ENCODE results near the gene NADK. TPM values are rescaled to one million over a fixed set of nuclear protein-coding genes. Genes with fewer than 3 reads are reported as not detected.
A peak's percentile ranks its signal among the peaks of the same experiment; 100 is the strongest.

NADK gene
- total RNA-seq, 1 donor from 2014 or later, result 122 TPM

- ATAC-seq (ENCODE audit: low read depth) (no peak), DNase-seq (no peak)
- intact Hi-C loops (cut with micrococcal nuclease), result loop anchor here (1.0 to 10.0 kb wide), 7 partner anchors 19 to 806 kb away; partner anchors contain the start of genes ATAD3A, GNB1 and PRXL2B
- Mint-ChIP-seq H3K4me1 (peaks cover 80% of the 10 kb centered on the region), H3K27me3 (no peaks in the 10 kb centered on the region), H3K27ac (peak overlapping the region; percentile 95), H3K9me3 (no peaks in the 10 kb centered on the region), H3K4me3 (peak overlapping the region; percentile 79), H3K36me3 (ENCODE audit: low read depth) (peaks cover 15% of the 10 kb centered on the region)
- CTCF ChIA-PET, result interaction anchor here (1.6 to 2.8 kb wide), 4 partner anchors 10 to 130 kb away, joined by 4 to 17 read pairs (median 6); no protein-coding TSS in a partner anchor
- TF ChIP-seq, protein P1, sequence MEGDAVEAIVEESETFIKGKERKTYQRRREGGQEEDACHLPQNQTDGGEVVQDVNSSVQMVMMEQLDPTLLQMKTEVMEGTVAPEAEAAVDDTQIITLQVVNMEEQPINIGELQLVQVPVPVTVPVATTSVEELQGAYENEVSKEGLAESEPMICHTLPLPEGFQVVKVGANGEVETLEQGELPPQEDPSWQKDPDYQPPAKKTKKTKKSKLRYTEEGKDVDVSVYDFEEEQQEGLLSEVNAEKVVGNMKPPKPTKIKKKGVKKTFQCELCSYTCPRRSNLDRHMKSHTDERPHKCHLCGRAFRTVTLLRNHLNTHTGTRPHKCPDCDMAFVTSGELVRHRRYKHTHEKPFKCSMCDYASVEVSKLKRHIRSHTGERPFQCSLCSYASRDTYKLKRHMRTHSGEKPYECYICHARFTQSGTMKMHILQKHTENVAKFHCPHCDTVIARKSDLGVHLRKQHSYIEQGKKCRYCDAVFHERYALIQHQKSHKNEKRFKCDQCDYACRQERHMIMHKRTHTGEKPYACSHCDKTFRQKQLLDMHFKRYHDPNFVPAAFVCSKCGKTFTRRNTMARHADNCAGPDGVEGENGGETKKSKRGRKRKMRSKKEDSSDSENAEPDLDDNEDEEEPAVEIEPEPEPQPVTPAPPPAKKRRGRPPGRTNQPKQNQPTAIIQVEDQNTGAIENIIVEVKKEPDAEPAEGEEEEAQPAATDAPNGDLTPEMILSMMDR (IDR thresholded peaks at IDR 0.05), result no peak
- POLR2A ChIA-PET, result interaction anchor here (0.6 to 2.4 kb wide), 20 partner anchors 10 to 164 kb away, joined by 3 to 29 read pairs (median 4); partner anchors contain the start of genes CDK11A and MIB2
These were observed 1.0 kb upstream of the NADK start for GRCh38 chr1:1779320-1779675.

DNA sequence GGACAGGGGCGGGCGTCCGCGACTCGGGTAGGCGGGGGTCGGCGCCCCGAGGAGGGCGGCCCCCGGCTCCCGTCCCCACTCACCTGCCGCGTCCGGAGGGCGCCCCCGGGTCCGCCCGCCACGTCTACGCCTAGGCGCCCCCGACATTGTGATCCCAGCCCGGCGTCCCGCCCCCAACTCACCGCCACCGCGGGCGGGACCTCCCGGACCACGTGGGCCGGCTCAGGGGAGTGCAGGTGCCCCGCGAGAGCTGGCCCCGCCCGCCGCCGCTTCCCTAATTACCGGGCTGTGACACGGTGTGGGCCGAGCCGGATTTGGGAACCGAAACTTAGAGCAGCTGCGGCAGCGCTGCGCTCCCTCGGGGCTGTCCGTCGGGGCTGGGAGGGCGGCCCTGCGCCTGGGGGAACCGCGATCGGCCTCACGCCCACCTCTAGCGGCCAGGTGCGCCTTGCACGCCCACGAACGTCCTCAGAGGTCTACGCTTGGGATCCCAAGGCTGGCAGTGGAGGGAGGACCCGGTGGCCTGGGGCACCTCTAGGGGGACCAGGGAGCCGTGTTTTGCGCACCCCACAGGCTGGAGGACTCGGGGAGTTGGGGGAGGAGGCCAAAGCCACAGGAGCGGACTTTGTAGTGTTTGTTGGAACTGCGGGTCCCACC, 521 bp upstream of the NADK start:
- peak overlapping the region; percentile 79 for H3K4me3 Mint-ChIP-seq
- H3K4me1 Mint-ChIP-seq, result peaks cover 82% of the 10 kb centered on the region
- DNase-seq (peak; percentile 98), ATAC-seq (ENCODE audit: low read depth) (peak; percentile 76)
- peaks cover 15% of the 10 kb centered on the region for H3K36me3 Mint-ChIP-seq (ENCODE audit: low read depth)
- no peaks in the 10 kb centered on the region for H3K27me3 Mint-ChIP-seq
- POLR2A ChIA-PET, result interaction anchor here (0.5 to 2.4 kb wide), 14 partner anchors 10 to 129 kb away, joined by 3 to 29 read pairs (median 4); partner anchors contain the start of gene CDK11A
- H3K27ac Mint-ChIP-seq, result peak overlapping the region; percentile 95
- CTCF ChIA-PET, result interaction anchor here (1.7 to 2.8 kb wide), 3 partner anchors 123 to 130 kb away, joined by 4 to 17 read pairs (median 8); no protein-coding TSS in a partner anchor
- H3K9me3 Mint-ChIP-seq, result no peaks in the 10 kb centered on the region
- TF ChIP-seq, protein P1 (IDR thresholded peaks at IDR 0.05), result no peak
- intact Hi-C loops (cut with micrococcal nuclease), result loop anchor here (1.0 to 10.0 kb wide), 8 partner anchors 20 to 806 kb away; partner anchors contain the start of genes ATAD3A, GNB1 and PRXL2B

DNA sequence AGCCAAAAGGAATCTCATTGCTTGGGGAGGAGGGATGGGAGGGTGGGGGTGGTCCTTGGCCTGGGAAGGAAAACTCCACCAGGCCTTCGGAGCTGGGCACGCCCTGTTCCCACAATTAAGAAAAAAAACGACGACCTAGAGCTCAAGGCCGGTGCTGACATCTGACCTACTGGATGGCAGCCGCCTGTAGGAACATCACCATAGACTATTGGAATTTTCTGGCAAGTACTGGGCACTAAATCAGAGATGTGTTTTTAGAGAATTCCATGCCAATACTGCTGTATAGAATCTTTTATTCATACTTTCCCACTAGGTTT, 729 bp downstream of the NADK start:
- Mint-ChIP-seq H3K27me3 (no peaks in the 10 kb centered on the region), H3K36me3 (ENCODE audit: low read depth) (peaks cover 12% of the 10 kb centered on the region), H3K4me3 (peak overlapping the region; percentile 85), H3K27ac (peak overlapping the region; percentile 86), H3K9me3 (no peaks in the 10 kb centered on the region), H3K4me1 (peaks cover 71% of the 10 kb centered on the region)
- CTCF ChIA-PET, result interaction anchor here (0.8 to 1.5 kb wide), 2 partner anchors 99 to 131 kb away, joined by 4 read pairs; no protein-coding TSS in a partner anchor
- TF ChIP-seq, protein P1 (IDR thresholded peaks at IDR 0.05), result no peak
- intact Hi-C loops (cut with micrococcal nuclease), result loop anchor here (5.0 to 10.0 kb wide), 4 partner anchors 55 to 807 kb away; partner anchors contain the start of genes ATAD3A and PRXL2B
- no peak for ATAC-seq (ENCODE audit: low read depth)
- DNase-seq, result no peak
- POLR2A ChIA-PET, result interaction anchor here (0.6 to 1.3 kb wide), 7 partner anchors 18 to 379 kb away, joined by 3 to 13 read pairs (median 4); partner anchors contain the start of genes ATAD3A and CCNL2

DNA sequence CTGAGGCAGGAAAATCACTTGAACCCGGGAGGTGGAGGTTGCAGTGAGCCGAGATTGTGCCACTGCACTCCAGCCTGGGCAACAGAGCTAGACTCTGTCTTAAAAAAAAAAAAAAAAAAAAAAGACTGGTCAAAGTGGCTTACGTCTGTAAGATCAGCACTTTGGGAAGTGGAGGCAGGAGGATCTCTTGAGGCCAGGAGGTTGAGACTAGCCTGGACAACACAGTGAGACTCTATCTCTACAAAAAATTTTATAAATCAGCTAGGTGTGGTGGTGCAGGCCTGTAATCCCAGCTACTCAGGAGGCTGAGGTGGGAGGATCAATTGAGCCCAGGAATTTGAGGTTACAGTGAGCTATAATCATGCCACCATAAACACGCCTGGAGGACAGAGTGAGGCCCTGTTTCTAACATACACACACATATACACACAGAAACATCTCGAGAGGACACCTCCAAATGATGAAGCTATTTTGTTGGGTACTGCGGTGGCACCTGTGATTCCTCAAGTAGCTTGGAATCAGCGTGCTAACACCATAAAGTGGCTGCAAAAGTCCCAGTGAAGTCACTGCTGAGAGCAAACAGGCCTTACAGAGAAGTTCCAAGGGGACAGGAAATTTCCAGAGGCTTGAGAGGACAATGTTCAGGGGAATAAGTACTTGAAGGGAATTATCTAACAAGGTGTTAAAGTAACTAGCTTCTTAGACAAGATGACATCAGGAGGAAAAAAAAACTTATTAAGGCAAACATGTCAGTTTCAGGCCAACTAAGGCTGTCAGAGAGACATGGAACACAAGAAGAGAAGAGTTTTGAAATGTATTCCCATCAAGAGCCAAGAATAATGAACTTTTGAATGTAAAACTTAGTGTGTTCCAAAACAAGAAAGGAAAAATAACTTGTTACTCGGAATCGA, 1.3 kb downstream of the NADK start:
- peaks cover 16% of the 10 kb centered on the region for H3K36me3 Mint-ChIP-seq (ENCODE audit: low read depth)
- H3K27me3 Mint-ChIP-seq, result no peaks in the 10 kb centered on the region
- POLR2A ChIA-PET, result interaction anchor here (0.5 to 1.4 kb wide), 11 partner anchors 11 to 809 kb away, joined by 3 to 13 read pairs (median 5); partner anchors contain the start of genes ATAD3A and CCNL2
- peaks cover 66% of the 10 kb centered on the region for H3K4me1 Mint-ChIP-seq
- no peaks in the 10 kb centered on the region for H3K9me3 Mint-ChIP-seq
- intact Hi-C loops (cut with micrococcal nuclease), result loop anchor here (5.0 to 10.0 kb wide), 4 partner anchors 55 to 808 kb away; partner anchors contain the start of genes ATAD3A and PRXL2B
- peak overlapping the region; percentile 85 for H3K4me3 Mint-ChIP-seq
- H3K27ac Mint-ChIP-seq, result peak overlapping the region; percentile 86
- CTCF ChIA-PET, result interaction anchor here (0.8 to 1.6 kb wide), 4 partner anchors 12 to 132 kb away, joined by 4 to 5 read pairs (median 4); no protein-coding TSS in a partner anchor
- no peak for ATAC-seq (ENCODE audit: low read depth)
- TF ChIP-seq, protein P1 (IDR thresholded peaks at IDR 0.05), result no peak
- DNase-seq, result no peak
